GM18870 (cell line): Measurements from ENCODE around the gene FMN1.

Source experiments
- ATAC-seq: cut with Tn5 transposase; IDR thresholded peaks from one replicate; pipeline ENCODE4 v1.9.1; 2021; ENCODE audit warnings: moderate library complexity; ENCODE audit not compliant: unreplicated experiment

FMN1 gene

DNA sequence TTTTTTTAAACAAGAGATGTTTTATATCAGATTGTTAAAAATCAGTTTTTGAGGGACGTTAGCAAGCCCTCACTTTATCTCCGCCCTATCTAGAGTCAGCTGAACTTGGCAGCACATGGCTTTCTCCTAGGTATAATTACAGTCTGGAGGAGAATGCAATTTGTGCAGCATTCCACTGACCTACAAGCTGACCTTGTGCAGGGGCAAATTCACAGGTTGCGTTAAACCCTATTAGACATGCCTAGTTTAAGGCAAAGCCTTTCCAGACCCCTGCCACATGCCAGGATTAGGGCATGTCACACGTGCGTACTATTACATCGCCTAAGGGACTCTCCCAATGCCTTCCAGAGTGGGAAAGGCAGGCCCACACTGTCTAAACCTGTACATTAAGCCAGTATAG, 252.7 kb downstream of the FMN1 start:
- no peak for ATAC-seq

DNA sequence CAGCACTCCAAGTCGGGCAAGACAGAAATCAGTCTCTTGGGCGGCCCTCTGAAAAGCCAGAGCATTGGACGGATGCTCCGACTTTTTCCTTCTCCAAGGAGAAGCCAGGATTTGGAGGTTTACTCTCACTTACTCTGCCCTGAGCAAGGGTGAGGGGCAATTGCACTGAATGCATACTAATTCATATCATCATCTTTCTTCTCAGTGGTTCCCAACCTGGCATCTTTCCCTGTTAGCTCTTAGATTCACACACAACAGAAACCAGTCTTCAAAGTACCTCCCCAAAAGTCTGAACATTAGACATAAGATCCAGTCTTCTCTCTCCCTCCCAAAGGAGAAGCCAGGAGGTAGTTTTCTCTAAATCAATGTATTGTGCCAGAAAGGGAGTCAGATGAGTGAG, 257.5 kb downstream of the FMN1 start:
- ATAC-seq, result no peak

DNA sequence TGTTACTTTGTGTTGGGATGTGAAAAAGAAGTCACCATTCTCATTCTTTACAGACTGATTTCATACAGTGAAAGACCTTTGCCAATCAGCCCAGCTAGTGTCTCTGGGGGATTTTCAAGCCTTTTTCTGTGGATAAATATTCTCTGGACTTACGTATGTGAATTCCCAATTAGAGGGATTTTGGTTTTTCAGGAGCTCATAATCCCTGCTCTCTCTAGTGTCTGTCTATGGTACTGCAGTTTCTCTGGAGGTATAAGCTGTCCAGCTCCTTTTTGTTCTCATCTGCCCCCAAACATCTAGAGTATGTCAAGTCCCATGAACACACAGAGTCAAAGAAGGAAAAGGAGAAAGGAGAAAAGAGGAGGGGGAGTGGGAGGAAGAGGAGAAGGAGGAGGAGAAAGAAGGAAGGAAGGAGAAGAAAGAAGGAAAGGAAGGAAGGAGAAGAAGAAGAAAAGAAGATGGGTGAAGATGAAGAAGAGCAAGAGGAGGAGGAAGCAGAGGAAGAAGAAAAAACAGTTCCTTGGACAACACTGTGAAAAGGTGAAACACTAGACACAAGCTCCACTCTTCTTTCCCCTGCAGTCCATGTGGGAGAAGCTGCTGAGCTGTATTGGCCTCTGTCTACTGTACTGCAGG, 258.1 kb downstream of the FMN1 start:
- no peak for ATAC-seq

DNA sequence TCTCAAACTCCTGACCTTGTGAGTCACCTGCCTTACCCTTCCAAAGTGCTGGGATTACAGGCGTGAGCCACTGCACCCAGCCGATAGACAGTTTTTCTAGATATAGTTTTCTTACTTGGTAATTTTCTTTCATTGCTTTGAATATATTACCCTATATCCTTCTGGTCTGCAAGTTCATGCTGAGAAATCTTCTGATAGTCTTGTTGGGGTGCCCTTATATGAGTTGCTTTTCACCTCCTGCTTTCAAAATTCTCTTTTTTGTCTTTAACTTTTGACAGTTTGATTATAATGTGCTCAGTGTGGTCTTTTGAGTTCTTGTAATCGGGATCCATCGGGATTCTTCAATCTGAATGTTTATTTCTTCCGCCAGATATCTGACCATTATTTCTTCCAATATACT, 259.4 kb downstream of the FMN1 start:
- no peak for ATAC-seq

DNA sequence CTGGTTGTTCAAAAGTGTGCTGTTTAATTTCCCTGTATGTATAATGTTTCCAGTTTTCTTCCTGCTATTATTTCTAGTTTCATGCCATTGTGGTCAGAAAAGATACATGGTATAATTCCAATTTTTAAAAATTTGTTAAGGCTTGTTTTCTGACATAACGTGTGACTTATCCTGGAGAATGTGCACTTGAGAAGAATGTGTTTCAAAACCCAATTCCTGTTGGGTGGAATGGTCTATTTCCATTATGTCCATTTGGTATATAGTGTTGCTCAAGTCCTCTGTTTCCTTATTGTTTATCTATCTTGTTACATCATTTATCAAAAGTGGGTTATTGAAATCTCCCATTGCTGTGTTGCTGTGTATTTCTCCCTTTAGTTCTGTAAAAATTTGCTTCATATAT, 261.3 kb downstream of the FMN1 start:
- ATAC-seq, result no peak

DNA sequence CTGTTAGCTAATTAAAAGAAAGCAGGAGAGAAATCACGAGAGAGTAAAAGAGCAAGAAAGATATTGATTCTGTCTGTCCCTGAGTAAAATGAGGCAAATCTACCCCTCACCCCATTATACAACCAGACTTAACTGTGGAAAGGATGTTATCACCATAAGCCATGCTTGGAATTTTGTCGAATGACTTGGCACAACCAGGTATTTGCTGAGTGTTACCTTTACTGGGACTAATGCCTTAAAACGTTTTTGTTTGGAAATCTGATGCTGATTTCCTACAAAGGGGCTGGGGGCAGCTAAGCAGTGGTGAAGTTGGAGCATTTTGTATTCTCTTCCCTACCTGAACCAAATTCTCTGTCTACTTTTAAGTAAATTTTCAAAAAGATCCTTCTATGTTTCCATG, 265.6 kb downstream of the FMN1 start:
- ATAC-seq, result no peak

DNA sequence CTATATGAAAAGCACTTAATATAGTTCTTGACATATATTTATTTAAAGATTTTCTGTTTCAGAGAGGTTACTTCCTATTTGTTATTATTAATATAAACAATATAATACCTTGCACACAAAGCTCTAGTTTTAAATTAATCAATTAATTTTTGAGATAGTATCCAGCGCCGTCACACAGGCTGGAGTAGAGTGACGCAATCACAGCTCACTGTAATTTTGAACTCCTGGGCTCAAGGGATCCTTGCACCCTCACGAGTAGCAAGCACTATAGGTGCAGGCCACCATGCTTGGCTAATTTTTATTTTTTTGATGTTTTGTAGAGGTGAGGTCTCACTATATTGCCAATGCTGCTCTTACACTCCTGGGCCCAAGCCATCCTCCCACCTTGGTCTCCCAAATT, 267.4 kb downstream of the FMN1 start:
- ATAC-seq, result no peak

DNA sequence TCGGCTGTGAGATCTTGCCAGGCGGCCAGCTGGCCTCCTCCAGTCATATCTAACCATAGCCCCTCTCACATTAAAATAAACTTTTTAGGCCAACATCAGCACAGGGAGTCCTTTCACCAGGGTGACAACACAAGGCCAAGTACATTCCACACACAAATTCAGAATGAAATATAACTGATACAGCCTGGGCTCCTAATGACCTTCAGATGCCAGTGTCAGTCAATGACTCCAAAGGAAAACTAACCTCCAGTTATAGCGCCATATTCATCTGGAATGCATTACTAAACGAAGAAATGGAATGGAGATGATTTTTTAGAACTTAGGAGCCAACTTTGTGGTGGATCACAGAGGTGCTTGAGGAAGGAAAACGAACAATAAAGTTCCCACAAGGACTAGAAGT, 271.3 kb downstream of the FMN1 start:
- no peak for ATAC-seq

DNA sequence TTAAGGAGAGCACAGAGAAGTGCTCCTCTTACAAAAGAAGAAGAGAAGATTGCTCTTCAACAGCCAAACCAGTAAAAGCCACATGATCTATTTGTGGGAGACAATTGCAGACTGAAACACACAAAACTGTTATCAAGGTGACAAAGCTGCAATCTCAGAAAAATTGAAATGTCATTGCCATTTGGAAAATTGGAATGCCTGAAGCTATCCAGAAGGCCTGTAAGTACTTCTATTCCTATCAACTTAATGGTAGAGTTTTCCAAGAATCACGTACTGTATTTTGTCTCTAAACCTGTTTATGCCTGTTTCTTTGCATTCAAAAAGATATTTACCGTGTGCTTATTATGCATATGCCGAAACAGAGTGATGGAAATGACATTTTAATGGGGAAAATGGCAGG, 272.0 kb downstream of the FMN1 start:
- no peak for ATAC-seq

DNA sequence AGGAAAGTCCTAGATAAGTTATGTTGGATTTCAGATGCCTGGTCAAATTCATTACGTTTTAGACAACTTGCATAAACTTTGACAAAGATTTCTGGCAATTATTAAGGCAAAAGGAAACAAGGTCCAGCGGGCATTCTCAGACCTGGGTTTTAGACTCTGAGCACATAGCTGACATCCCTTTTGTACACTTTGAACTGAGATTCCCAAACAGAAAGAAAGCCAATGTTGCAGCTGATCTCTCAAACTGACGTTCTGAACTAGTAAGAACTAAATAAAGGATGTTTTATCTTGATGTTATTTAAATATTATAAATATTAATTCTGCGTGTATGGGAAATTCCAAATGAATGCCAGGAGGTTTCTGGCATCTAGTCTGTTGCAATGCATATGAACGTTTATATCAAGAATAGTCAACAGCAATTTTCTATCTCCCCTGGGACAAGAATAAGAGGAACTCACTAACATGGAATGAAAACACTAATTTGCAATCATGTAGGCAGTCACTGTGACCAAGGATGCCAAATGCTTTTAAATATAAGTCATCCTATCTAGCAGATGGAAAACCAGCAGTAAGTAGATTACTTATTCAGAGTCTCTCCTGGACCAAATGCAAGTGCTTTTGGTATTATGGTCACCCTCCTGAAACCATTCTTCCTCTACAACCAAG, 274.6 kb downstream of the FMN1 start:
- ATAC-seq, result no peak

DNA sequence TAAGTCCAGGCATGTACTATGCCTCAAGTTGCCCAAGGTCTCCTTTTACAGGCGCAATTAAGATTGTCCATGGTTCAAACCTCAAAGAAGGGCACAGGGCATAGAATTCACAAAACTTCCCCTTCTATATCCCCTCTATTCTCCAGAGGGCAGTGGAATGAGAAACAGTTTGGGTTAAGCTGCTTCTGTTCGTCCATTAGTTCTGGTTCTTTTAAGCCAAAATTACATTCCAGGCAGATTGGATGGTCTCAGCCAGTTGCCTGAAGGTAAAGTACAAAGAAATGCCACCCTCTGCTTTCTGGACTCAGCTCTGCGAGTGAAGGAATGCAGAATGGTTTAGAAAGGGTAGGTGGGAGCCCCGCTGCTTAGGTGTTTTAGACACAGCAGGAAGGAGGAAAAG, 276.0 kb downstream of the FMN1 start:
- no peak for ATAC-seq

DNA sequence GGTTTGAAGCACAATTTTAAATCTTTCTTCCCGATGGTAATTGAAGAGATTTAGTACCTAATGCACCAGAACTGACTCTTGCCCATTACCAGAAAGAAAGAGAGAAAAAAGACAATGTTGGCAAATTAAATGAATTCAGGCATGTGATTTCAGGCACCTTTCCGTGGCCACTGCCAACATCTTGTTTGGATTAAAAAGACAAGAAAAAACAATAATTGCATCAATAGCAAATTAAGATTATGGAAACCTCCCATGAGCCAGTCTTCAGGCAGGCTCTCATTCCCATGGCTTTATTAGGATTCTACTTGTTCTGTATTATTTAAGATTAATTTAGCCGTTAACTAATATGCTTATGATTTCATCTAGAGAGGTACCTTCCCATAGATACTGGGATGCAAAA, 283.7 kb downstream of the FMN1 start:
- no peak for ATAC-seq

DNA sequence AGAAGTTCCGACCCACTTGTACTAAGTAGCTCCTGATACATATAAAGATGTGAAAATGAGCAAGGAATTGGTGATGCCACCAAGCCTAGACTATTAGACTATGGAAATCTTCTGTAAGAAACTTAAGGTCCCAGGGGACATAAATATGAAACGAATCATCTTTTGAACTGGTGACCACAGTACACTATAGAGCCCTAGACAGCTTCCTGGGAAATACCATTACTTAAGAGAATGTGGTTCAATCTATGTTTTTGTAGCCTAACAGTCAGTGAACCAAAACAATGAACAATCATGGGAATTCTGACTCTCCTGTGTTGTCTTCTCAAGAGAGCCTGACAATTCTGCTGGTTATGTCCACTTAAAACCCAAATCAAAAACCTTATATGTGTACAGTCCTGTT, 285.1 kb downstream of the FMN1 start:
- ATAC-seq, result no peak

DNA sequence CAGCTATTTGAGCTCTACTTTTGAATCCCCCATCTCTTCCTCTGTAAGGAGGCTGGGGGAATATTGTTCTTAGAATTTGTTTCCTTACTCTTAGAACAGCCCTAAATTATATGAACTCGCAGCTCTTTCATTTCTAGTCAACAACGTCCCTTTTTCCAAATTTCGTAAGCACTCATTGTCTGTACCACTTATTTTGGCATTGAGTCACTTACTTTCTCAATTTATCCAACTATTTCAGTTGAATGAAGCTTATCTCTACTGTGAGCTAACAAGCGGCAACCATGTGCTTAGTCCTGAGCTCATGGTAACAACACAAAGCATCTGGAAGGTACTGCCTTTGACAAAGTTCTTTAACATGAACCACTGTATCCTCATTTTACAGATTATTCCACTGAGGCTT, 285.6 kb downstream of the FMN1 start:
- ATAC-seq, result no peak

DNA sequence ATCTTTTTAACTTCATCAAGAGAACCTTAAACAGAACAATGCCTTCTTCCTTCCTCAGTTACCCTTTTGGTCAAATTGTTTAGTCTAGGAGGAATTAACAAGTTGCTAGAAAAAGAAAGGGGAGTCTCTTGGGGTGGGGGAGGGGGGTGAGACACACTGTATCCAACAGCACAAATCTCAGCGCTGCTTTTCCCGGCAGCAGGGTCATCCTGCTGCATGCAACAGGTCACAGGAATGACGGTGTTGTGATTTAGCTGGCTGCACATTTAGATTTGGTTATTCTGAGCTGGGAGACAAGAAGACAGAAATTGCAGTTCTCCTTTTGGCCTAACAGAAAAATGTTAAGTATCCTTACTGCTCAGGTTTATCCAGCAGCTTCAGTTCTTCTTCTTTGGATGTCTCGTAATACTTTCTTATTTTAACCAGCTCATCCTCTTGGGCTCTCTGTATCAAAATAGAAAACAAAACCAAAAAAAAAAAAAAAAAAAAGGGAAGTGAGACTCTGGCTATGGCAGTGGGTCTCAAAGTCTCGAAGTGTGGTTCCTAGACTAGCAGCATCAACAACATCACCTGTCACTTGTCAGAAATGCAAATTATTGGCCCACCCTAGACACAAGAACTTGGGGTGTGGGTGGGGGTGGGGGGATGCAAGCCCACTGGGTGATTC, 286.2 kb downstream of the FMN1 start:
- ATAC-seq, result peak; percentile 91

DNA sequence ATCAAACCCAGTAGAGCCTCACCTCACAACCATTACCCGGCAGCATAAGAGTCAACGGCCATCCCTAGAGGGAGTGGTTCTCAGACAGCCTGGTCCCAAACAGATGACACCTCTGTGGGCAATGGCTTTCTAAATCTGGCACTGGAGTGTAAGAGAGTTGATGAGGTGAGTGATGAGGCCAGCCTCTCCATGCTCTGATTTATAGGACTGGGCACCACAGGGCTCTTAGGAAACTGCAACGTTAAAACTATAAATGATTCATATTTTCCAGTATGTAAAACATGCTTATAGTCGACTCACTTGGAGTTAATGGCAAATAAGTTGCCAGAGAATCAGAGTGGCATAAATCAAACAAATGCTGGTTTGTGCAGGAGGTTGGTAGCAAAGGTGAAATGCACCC, 289.0 kb downstream of the FMN1 start:
- no peak for ATAC-seq

DNA sequence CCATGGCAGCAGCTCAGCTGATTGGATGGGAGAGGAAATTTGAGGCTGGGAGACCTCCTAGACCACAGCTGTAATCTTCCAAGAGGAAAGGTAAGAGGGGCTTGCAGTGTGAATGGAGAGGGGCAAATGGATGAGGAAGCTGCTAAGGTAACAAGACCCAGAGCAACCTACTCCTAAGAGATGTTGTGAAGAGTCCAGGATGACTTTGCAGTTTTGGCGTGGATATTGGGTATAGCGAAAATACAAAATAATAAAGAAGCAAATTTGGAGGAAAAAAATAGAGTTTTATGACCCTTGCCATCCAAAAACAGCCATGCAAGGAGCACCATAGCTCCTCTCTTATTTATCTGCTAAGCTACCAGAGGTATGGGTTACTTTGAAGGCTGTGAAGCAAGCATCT, 290.1 kb downstream of the FMN1 start:
- no peak for ATAC-seq

DNA sequence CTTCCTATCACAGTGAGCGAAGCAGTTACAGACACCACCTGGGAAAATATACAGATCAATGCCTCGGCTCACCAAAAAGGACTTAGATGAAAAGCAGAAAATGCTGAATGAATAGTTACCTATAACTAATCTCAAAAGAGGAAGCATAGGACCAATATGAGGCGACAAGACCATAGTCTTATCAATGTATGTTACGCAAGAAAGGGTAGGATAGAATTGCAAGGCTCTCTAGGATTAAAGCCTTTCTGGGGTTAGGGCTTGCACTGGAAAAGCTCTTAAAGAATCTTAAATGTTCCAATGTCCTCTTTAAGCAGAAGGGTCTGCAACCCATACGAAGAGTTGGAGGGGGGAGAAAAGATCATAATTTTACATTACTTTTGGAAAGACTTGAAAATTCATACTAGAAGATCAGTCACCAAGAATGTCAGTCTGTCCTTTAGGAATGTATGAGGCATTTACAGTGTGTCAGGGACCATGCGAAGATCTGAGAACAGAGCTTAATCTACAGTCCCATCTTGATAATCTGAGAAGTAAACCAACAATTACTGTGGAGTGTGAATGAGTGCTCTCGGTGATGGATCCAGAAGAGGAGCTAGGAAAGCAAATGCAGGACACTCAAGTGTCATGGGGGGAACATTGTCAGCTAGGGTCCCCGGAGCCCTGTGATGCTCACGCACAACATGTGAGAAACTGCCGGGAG, 290.8 kb downstream of the FMN1 start:
- no peak for ATAC-seq

DNA sequence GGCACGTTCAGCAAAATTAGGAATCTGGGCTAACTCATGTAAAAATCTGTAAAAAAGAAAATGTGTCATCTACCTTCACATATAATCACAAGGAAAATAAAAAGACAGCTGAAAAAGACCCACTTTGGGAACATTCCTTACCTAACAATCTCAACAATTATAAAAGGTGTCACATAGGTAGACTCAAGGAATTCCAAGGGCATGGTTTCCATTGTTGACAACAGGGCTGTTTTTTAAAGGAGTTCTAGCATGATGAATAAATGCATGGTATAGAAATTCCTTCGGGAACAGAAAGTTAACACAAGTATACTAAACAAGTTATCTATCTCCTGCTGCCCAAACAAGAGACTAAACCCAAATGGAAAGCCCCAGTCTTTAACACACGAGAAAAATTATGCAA, 292.5 kb downstream of the FMN1 start:
- ATAC-seq, result no peak

DNA sequence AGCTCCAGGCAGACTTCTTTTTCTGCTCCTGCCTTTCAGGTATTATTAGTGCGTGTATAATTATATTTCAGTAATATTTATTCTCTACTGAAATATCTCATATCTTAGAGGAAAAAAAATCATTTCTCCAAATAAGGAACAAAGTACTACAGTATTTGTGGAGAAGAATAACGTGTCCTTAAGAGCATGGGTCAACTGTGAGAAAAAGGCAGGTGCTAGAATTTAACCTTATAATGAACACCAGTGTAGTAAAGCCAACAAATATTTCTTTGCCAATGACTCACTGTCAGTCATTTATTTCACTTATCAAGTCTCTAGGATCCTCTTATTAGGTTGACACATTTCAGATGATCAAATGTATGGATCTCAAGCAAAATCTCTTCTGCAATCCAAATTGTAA, 293.3 kb downstream of the FMN1 start:
- no peak for ATAC-seq

DNA sequence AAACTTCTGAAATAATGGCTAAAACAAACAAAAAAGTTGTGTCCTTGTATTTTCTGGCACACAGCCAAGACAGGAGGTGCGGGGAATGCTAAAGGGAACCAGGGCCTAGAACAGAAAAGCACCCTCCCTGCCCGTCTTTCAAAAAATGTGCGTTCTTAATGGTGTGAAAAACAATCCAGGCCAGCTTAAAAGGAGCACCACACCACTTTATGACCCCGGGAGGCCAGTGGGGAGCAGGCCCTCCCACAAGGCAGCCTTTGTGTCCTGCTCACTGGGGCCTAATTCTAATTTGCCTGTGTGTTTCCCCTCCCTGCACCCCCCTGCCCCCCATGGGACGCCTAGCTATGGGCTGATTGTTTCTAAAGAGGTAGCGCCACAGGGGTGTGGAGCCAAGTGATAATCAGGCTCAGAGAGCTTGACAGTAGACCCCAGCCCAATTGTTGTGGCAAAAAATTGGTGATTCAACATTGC, 295.4 kb downstream of the FMN1 start:
- ATAC-seq, result no peak

DNA sequence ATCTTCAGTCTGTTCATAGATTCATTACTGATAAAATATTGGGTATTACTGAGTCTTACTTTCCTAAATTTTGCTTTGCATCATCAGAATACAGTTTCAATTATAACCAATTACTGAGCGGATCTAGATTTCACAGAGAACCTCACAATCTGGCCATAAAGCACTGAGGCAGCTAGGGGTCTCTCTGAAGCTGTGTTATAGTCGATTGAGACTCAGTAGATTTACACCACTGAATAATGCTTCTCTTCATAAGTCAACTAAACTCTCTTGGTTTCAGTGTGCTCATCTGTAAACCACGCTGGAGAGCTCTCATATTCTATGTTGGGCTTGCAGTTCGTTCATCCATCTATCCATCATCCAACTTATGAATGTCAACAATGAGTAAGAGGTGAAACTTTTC, 296.1 kb downstream of the FMN1 start:
- no peak for ATAC-seq
